ENCODE results near the gene DNAH17.
A peak's percentile ranks its signal among the peaks of the same experiment; 100 is the strongest.

The DNAH17 gene

GRCh38 chr17:78427140-78427539 lies 150.1 kb downstream of the DNAH17 start:
- no peak for DNase-seq

GRCh38 chr17:78426293-78426879 lies 150.8 kb downstream of the DNAH17 start:
- DNase-seq: no peak

- no peak for DNase-seq
Observed at GRCh38 chr17:78425429-78425828, 151.8 kb downstream of the DNAH17 start.

- DNase-seq: no peak
Observed at GRCh38 chr17:78423961-78424675, 153.1 kb downstream of the DNAH17 start.

GRCh38 chr17:78422872-78423588 lies 154.2 kb downstream of the DNAH17 start:
- DNase-seq: no peak

- no peak for DNase-seq
Observed at GRCh38 chr17:78422267-78422605, 155.0 kb downstream of the DNAH17 start.

- peak; percentile 96 for DNase-seq
Observed at GRCh38 chr17:78421534-78422266, 155.5 kb downstream of the DNAH17 start.

- no peak for DNase-seq
Observed at GRCh38 chr17:78421084-78421533, 156.1 kb downstream of the DNAH17 start.

GRCh38 chr17:78419970-78420815 lies 157.0 kb downstream of the DNAH17 start:
- DNase-seq: no peak

- no peak for DNase-seq
Observed at GRCh38 chr17:78418326-78419026, 158.7 kb downstream of the DNAH17 start.

GRCh38 chr17:78417531-78417909 lies 159.7 kb downstream of the DNAH17 start:
- no peak for DNase-seq

- no peak for DNase-seq
Observed at GRCh38 chr17:78416791-78417530, 160.2 kb downstream of the DNAH17 start.

GRCh38 chr17:78415821-78416711 lies 161.1 kb downstream of the DNAH17 start:
- no peak for DNase-seq

GRCh38 chr17:78414178-78415162 lies 162.7 kb downstream of the DNAH17 start:
- DNase-seq: no peak

- DNase-seq: peak; percentile 47
Observed at GRCh38 chr17:78412403-78412802, 164.8 kb downstream of the DNAH17 start.

GRCh38 chr17:78411241-78411857 lies 165.8 kb downstream of the DNAH17 start:
- no peak for DNase-seq

- DNase-seq: no peak
Observed at GRCh38 chr17:78409191-78409928, 167.8 kb downstream of the DNAH17 start.
